ENCODE data around the gene NANOS3.

NANOS3 gene

DNA sequence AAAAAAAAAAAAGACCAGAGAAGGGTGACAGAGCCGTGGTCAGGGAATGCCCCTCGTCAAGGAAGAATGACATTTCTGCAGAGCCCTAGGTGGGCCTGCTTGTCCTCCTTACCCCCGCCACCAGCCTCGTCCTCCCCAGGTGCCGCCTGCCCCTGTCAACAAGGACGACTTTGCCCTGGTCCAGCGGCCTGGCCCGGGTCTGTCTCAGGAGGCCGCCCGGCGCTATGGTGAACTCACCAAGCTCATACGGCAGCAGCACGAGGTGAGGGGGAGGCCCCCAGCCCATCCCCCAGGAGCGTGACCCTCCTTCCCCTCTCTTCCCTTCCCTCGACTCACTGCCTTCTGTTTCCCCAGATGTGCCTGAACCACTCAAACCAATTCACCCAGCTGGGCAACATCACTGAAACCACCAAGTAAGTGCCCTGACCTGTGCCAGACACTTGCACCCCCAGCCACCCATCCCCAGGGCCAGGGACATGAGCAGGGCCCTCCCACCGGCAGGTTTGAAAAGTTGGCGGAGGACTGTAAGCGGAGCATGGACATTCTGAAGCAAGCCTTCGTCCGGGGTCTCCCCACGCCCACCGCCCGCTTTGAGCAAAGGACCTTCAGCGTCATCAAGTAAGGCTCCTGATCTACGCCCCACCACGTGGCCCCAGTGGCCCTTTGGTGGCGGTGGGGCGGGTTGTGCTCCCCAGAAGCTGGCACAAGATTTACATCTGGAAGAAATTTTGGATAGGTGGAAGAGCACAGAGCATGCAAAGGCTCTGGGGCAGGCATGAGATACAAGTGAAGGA is 46.5 kb downstream of the NANOS3 start:
- DNase-seq = no peak

DNA sequence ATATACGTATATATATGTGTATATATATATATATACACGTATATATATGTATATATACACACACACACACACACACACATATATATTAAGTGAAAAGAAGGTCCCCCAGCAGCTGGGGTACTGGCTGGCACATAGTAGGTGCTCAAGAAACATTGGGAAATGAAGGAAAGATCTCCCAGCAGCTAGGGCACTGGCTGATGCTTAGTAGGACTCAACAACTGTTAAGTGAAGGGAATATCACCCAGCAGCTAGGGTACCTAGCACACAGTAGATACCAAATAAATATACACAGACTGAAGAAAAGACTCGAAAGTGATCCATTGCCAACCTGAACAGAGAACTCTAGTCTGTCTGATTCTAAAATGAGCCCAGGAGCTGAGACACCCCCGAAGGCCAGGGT is 49.1 kb downstream of the NANOS3 start:
- DNase-seq = no peak

DNA sequence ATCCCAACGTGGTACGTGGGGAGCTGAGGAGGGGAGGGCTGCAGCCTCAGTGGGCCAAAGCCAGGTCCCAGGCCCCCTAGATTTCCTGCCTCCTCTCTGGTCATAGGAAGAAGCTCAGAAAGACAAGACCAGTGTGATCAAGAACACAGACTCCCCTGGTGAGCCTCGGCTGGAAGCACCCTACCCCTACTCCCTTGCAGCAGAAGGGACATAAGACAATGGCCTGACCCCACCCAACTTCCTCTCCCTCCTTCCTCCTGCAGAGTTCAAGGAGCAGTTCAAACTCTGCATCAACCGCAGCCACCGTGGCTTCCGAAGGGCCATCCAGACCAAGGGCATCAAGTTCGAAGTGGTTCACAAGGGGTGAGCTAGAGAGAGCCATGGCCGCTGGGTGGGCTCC is 49.8 kb downstream of the NANOS3 start:
- DNase-seq = no peak

DNA sequence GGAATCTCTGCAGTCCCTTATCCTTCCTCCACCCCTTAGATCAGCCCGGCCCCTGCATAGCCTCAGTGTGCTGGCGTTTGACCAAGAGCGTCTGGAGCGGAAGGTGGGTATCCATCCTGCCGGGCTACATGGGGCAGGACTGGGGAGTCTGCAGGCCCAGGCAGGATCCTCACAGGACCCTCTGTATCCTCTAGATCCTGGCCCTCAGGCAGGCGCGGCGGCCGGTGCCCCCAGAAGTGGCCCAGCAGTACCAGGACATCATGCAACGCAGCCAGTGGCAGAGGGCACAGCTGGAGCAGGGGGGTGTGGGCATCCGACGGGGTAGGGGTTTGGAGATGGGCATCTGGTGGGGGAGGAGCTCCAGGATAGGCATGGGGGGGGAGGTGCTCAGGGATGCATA is 52.4 kb downstream of the NANOS3 start:
- no peak for DNase-seq

DNA sequence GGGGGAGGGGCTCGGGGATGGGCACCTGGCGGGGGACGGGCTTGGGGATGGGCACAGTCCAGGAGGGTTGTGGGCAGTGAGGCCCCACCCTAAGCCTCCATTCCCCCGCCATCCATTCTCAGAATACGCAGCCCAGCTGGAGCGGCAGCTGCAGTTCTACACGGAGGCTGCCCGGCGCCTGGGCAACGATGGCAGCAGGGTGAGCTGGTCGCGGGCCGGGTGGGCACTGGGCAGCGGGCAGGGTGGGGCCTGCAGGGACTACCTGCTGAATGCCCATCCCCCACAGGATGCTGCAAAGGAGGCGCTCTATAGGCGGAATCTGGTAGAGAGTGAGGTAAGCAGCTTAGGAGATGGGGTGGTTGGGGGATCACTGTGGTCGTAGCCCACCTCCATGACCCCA is 53.0 kb downstream of the NANOS3 start:
- no peak for DNase-seq
